Inflammatory macrophage treated with lipopolysaccharide for 1 hour (primary cell): ENCODE measurements around the gene CAMK2B.

Experiments
- DNase-seq, 2 donors: peaks; one replicate each; pipeline ENCODE4 v3.0.0-alpha.2; 2020 to 2022

CAMK2B gene

DNA sequence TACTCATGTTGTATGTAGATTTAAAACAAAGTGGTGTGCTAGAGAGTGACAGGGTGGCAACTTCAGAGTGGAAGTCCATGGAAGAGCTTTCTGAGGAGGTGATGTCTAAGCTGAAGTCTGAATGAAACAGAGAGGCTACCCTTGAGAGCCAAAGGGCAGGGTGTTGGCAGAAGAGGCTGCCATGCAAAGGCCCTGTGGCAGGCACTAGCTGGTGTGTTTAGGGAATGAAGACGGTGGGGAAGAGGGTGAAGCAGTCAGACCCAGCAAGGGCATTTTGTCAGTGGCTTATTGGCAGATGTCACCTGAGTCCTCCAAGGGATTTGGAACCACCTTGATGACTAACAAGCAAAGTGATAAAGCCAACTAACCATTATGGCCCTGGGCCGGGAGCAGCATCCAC, 3.7 kb upstream of the CAMK2B start:
- no peak for DNase-seq

GRCh38 chr7:44327981-44328380, 2.6 kb upstream of the CAMK2B start:
- DNase-seq = no peak

DNA sequence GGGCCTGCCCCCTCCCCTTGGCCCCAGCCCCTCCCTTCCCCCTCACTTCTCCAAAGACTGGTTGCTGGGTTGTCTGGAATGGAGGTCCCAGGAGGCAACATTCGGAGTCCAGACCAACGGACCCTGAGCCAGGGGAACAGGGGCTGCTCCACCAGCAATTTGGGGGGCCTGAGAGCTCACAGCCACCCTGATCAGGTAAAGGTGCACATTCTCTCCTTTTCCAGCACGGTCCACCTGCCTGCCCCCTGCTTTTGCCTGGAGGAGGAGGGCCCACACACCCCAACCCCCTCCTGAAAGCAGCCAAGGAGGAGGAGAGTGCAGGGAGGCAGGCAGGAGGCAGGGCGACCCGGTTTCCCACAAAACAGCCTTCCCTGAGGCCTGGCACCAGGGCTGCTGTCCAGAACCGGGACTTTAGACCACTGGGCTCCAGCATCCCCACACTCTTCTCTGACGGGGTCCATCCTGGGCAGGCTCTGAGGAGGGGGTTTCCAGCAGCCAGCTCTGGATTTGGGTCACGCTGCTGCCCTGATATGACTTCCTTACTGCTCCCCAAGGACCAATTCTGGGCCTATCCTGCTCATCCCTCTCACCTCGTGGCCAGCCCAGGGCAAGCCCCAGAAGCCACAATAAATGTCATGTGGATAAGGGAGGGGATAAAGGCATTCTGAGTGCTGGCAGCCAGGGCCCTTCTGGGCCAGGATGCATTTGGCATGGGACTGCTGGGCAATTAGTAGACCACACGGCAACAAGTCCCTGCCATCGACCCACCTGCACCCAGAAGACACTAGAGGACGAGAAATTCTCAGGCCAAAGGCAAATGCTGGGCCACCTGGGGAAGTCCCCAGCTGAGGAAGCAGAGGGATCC, 1.1 kb upstream of the CAMK2B start:
- DNase-seq = no peak

- DNase-seq = no peak
These were observed 432 bp upstream of the CAMK2B start for GRCh38 chr7:44325811-44326241.

DNA sequence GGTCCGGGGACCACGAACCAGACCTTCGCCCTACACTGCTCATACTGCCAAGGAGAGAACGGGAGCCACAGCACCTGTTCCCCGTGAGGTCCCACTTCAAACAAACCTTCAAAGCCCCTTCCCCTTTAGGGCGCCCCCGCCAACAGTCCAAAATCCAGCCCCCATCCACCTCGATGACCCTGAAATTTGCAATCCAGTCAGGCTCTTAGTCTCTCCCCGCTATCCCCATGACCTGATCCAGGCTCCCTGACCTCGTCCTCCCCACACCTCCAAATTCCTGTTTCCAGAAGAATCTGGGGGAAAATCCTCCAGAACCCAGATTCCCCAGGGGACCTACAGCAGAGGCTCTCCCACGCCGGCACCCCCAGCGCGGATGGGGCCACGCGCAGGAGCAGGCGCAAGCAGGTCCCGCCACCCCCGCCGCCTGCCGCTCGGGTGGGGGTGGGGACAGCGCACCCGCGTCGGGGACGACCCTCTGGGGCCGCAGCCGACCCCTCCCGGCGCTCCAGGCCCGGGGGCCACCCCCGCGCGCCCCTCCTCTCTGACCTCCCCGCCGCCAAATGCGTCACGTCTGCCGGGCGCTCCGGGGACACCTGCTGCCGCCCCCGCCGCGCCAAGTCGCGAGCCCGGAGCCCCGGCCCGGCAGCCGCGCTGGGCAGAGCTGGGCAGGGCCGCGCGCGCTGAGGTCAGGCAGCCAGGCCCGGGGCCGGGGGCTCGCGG, 753 bp downstream of the CAMK2B start:
- no peak for DNase-seq

DNA sequence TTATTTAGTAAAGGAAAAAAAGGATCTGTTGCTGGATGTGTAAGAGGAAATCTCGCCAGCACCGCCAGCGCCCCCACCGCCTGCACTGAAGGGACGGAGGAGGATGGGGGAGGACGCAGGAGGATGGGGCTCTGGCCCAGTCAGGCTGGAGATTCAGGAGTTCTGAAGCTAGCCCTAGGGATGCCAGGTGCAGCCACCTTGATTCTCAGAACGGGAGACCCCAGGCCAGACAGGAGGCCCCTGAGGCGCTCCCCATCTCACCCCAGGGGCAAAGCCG, 1.3 kb downstream of the CAMK2B start:
- DNase-seq = no peak

DNA sequence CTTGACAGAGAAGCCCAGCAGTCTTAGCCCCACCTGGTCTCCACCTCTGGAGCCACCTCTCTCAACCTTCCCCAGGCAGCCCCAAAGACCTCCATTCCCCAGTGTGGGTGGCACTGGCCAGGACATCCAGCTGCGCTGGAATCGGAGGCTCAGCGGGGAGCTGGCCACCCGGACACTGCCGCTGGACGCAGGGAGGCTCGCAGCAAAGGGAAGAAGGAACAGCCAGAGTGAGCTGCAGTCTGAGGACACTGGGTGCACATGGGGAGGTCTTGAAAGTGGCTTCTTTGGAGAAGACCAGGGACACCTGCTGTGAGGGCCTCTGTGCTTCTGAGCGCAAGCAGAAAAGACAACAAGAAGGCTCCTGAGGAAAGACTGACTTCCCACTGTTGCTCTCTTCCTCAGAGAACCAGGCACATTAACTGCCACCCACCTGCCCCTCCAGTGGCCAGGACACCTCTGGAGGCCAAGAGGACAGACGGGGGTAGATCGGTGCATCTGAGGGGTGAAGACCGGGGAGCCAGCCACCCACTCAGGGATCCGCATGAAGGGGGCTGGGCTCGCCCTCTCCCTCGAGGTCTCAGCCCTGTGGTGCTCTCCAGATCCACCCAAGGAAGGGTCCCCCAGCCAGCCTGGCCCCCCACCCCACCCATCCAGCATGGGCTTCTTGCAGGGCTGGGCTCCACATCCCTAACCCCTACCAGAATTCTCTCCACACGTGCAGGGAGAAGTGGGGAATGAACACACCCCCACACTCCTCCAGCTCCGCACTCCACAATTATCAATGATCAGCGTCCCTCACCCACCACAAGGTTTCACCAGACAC, 1.8 kb downstream of the CAMK2B start:
- DNase-seq = no peak

GRCh38 chr7:44322631-44323363, 2.6 kb downstream of the CAMK2B start:
- DNase-seq = no peak

DNA sequence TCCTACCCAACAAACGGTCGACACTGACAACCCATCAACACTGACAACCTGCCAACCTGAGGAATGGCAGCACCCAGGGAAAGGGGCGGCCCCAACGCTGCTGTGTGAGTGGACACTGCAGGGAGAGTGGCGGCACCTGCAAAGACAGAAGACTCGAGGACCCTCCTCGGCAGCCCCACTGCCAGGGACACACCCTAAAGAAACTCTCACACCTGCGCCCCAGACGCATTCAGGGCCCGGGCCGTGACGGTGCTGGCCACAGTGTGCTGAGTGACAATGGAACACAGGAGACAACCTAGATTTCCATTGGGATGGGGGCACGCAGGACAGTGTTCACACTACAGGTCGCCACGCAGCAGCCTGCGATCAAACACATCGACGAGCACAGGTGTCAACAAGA, 3.6 kb downstream of the CAMK2B start:
- no peak for DNase-seq

DNA sequence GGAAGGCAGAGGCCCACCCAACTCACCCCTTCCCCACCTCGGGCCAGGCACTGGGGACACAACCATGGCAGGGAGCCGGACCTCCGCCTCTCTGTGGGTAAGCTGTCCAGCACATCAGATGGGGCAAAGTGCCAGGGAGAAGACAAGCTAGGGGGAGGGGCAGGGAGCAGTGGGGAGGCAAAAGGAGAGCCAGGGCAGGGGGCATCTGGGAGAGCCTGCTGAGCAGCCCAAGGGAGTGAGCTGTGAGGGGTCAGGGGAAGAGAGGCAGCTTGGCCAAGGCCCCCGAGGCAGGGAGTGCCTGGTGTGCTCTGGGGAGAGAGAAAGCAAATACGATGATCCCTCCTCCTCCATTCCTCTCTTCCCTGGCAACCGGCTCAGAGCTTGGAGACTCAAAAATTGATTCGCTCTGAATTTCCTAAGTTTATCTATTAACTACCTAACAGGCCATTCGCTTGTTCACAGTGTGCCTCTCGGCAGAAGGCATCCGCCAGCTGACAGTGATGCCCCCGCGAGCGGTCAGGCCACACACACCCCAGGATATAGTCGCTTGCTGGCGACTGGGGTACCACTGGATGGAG, 4.5 kb downstream of the CAMK2B start:
- no peak for DNase-seq

GRCh38 chr7:44320141-44320540, 5.3 kb downstream of the CAMK2B start:
- no peak for DNase-seq

GRCh38 chr7:44318332-44318731, 7.1 kb downstream of the CAMK2B start:
- no peak for DNase-seq

DNA sequence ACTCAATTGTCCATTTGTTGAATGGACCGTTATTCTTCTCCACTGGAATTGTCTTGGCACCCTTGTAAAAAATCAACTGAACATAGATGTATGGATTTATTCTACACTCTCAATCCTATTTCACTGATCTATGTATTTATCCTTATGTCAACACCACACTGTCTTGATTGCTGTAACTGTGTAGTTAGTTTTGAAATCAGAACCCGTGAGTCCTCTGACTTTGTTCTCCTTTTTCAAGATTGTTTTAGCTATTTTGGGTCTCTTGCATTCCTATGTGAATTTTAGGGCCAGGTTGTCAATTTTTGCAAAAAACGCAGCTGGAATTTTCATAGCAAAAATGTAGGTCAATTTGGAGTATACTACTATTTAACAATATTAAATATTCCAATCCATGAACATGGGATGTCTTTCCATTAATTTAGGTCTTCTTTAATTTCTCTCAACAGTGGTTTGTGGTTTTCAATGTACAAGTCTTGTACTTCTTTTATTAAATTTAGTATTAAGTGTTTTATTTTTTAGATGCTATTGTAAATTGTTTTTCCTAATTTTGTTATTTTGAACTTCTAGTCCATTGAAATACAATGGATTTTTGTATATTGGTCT, 10.0 kb downstream of the CAMK2B start:
- peak; percentile 84 for DNase-seq

GRCh38 chr7:44313621-44314031, 11.8 kb downstream of the CAMK2B start:
- no peak for DNase-seq

- DNase-seq = no peak
These were observed 12.4 kb downstream of the CAMK2B start for GRCh38 chr7:44313016-44313415.

GRCh38 chr7:44311561-44312495, 13.6 kb downstream of the CAMK2B start:
- no peak for DNase-seq

- no peak for DNase-seq
These were observed 15.1 kb downstream of the CAMK2B start for GRCh38 chr7:44310221-44310848.

DNA sequence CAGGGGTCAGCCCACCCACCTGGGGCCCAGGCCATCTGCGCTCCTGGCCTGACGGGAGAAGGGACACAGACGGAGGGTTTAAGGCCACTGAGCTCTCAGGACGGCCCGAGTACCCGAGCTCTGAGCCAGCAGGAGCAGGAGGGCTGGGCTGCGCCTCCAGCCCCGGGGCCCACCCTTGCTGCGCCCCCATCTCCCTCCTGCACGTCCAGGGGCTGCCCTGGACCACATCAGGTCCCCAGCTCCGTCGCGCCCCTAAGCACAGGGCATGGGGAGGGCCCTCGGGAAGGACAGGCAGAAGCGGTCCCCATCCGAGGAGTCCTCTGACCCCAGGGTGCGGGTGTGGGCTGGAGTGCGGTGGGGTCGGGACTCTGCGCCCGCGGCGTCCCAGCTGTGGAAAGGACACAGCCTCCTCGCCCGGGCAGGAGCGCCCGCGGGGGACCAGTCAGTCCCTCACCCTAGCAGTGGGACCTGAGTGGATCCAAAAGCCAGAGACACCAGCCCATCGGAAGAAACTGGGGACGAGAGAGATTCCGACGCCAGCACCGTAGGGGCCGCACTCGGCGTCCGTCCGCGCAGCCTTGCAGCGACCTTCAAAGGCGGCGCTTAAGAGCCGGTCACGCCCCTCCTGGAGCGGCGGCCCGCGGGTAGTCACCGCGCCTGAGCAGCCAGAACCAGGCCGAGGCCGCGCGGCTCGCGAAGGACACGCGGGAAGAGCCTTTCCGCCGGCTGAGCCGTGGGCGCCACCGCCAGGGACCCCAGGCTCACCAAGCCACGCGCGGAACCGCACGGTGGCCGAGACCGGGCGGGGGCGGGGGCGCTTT, 15.9 kb downstream of the CAMK2B start:
- DNase-seq = peak in 1 of 2 donors; percentile 12

DNA sequence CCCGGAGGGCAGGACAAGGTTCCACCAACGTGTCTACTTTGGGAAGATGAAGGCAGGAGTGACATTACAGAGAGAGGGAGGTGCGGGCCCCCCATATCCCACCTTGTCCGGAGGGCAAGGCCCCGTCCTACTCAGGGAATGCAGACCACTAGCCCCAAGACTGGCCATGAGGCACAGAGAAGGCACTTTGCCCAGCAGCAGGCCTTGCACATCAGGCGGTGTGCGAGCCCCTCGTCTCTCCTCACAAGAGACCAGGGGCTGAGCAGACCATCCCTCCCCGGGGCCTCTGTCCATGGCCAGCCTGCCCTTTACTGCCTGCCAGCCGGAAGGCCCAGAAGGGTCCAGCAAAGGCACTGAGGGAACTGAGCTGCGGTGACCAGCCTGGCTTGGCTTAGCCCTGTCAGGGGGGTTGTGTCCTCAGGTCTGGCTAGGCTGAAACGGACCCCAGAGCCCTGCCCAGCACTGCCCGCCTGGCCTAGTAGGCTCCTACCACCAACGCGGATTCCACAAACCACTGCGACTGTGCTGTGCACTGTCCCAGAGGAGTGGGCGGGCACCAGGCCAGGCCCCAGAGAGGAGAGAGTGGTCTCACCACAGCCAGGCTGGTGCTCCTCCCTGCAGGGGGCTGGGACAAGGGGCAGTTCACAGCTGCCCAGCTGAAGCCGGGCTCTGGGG, 16.7 kb downstream of the CAMK2B start:
- no peak for DNase-seq
